Thyroid gland (tissue), 4 donors: ENCODE data around the gene TM9SF4.

Experiments used
- CTCF ChIP-seq, 6 experiments: fragments of 200-600 bp in 3 of 6; fragments of 450-650 bp in 3 of 6; sonication (generic) in 3 of 6; IDR thresholded peaks; one replicate each; pipeline ENCODE4 v1.5.1; 2016 to 2019; ENCODE audit warnings: antibody characterized with exemption in 6 of 6, mild to moderate bottlenecking in 2 of 6, inconsistent platforms in 1 of 6, moderate library complexity in 1 of 6
- POLR2A ChIP-seq, 2 donors: fragments of 450-650 bp; IDR thresholded peaks; one replicate each; pipeline ENCODE4 v1.6.1; 2017; ENCODE audit warnings: antibody characterized with exemption in 2 of 2, mild to moderate bottlenecking in 2 of 2, moderate library complexity in 1 of 2

GRCh38 chr20:32208499-32209154 is 99.1 kb downstream of the TM9SF4 start:
- no peak for TF ChIP-seq CTCF (IDR thresholded peaks at IDR 0.05)
- no peak for TF ChIP-seq POLR2A (IDR thresholded peaks at IDR 0.05)
